ENCODE measurements around the gene POM121L12. TPM values are rescaled to one million over a fixed set of nuclear protein-coding genes. Genes with fewer than 3 reads are reported as not detected.

POM121L12 gene
- total RNA-seq = not detected

DNA sequence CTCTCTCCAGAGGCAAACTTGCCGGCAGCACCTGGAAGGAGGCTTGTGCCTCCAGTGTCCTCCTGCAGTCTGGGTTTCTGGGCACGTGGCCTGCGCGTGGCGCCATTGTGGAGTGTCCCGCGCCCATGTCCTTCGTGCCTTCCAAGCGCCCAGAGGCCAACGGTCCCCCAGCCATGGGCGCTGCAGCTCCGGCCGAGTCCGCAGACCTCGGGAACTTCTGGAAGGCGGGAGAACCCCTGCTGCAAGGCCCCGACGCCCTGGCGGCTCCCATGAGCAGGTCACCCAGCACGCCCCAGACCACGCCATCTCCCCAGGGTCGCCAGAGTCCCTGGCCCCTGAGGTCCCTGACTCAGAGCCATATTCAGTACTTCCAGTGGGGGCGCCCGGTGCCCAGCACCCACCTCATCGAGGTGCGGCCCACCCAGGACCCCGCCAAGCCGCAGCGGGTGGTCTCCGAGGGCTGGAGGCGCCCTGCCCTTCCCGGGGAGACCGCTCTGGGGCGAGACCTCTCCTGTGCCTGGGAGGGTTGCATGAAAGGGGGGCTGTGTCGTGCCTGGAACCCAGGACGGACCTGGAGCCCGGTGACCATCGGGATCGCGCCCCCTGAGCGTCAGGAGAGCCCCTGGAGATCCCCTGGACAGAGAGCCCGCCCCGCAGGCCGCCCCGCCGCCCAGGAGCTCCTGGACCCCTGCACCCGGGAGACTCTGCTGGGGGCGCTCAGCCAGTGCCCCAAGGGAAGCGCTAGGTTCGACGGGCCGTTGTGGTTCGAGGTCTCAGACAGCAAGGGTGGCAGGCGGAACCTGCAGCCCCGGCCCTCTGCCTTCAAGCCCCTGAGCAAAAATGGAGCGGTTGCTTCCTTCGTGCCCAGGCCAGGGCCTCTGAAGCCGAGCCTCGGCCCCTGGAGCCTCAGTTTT is at the start of gene POM121L12:
Gene POM121L12, plus strand, starts transcription at position 135 of the 914 bp plus-strand sequence. Its CDS starts 39 bp downstream, at position 174.
- H3K4me1 ChIP-seq = no peaks in the 10 kb centered on the region
- H3K27me3 ChIP-seq = no peaks in the 10 kb centered on the region
- TF ChIP-seq, protein P1, sequence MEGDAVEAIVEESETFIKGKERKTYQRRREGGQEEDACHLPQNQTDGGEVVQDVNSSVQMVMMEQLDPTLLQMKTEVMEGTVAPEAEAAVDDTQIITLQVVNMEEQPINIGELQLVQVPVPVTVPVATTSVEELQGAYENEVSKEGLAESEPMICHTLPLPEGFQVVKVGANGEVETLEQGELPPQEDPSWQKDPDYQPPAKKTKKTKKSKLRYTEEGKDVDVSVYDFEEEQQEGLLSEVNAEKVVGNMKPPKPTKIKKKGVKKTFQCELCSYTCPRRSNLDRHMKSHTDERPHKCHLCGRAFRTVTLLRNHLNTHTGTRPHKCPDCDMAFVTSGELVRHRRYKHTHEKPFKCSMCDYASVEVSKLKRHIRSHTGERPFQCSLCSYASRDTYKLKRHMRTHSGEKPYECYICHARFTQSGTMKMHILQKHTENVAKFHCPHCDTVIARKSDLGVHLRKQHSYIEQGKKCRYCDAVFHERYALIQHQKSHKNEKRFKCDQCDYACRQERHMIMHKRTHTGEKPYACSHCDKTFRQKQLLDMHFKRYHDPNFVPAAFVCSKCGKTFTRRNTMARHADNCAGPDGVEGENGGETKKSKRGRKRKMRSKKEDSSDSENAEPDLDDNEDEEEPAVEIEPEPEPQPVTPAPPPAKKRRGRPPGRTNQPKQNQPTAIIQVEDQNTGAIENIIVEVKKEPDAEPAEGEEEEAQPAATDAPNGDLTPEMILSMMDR (IDR thresholded peaks at IDR 0.05) = no peak
- no peak for TF ChIP-seq POLR2A (IDR thresholded peaks at IDR 0.05)
- H3K27ac ChIP-seq = no peak within 1 kb of the TSS
- no peak within 1 kb of the TSS for H3K4me3 ChIP-seq
- no peak for DNase-seq
- H3K36me3 ChIP-seq = no peaks in the 10 kb centered on the region
- peaks cover 0 to 9% (median 0%) of the 10 kb centered on the region in 4 donors for H3K9me3 ChIP-seq

DNA sequence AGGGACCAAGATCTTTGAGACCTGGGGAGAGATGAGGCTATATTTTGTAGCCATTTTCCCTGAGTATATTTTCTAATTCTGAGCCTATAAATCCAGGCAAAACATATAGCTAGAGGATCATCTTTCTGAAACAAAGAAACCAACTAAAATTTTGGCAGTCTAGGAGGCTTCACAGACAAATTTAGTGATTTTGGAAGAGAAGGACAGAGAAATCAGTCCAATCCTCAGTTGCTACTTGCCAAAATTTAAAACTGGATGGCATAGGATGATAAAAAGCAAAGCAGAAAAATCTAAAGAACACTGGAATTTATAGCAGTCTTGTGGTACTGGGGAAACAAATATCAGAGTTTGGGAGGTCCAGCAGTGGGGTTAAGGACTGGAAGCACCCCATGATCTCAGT is 43.4 kb upstream of the POM121L12 start:
- no peaks in the 10 kb centered on the region for H3K36me3 ChIP-seq
- TF ChIP-seq, protein P1 (IDR thresholded peaks at IDR 0.05) = no peak
- no peak for TF ChIP-seq POLR2A (IDR thresholded peaks at IDR 0.05)
- DNase-seq = no peak
- no peaks in the 10 kb centered on the region for H3K27me3 ChIP-seq
- no peak overlapping the region for H3K27ac ChIP-seq
- H3K4me1 ChIP-seq = no peaks in the 10 kb centered on the region
- no peak overlapping the region for H3K4me3 ChIP-seq
- H3K9me3 ChIP-seq = no peaks in the 10 kb centered on the region

DNA sequence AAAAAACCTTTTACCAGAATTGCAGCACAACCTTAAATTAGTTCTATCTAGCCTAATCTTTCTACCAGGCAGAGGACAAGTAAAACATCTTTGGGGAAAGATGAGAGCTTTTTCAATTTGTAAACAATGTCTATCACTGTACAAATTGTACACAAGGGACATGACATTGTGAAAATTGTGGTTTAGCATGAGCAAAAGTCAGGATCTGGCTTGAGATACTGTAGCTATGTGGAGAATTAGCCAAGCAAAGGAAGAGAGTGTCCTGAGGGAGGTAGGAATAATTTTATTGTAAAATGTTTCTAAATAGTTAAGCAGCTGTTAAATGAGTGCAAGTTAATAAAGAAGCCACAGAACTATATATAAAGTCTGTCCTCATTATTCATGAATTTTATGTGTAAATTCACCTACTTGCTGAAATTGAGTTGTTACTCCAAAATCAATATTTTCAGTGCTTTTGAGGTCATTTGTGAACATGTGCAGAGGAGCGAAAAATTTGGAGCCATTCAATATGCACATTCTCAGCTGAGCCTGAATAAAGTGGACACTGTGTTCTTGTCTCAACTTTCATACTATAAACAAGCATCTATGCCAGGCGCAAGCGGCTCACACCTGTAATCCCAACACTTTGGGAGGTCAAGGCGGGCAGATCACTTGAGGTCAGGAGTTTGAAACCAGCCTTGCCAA is 42.8 kb upstream of the POM121L12 start:
- TF ChIP-seq POLR2A (IDR thresholded peaks at IDR 0.05) = no peak
- TF ChIP-seq, protein P1 (IDR thresholded peaks at IDR 0.05) = no peak
- no peak overlapping the region for H3K27ac ChIP-seq

DNA sequence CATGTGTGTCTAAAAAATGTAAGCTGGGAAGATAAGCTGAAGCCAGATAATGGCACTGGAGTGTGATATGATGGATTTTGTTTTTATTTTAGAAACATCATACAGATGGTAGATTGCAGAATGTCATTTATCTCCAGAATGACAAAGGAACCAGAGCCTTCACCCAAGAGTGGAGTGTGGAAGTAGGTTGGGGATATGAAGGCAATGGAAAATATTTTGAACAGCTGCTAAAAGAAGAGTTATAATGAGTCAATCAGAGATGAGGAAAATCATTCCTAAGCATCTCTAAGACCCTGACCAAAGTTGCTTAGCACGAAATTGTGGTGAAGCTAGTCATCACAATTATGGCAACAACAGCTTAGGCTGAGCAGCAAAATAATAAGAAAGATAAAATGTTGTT is 39.8 kb upstream of the POM121L12 start:
- no peak for TF ChIP-seq POLR2A (IDR thresholded peaks at IDR 0.05)
- TF ChIP-seq, protein P1 (IDR thresholded peaks at IDR 0.05) = no peak
- Histone ChIP-seq H3K4me1 (no peaks in the 10 kb centered on the region), H3K27me3 (no peaks in the 10 kb centered on the region), H3K4me3 (no peak overlapping the region), H3K27ac (no peak overlapping the region), H3K36me3 (no peaks in the 10 kb centered on the region), H3K9me3 (no peaks in the 10 kb centered on the region)
- no peak for DNase-seq

More for the DNA sequence above, 42.8 kb upstream of the POM121L12 start:
- no peaks in the 10 kb centered on the region for H3K4me1 ChIP-seq
- H3K36me3 ChIP-seq = no peaks in the 10 kb centered on the region
- no peaks in the 10 kb centered on the region for H3K9me3 ChIP-seq
- H3K4me3 ChIP-seq = no peak overlapping the region
- H3K27me3 ChIP-seq = no peaks in the 10 kb centered on the region
- no peak for DNase-seq

DNA sequence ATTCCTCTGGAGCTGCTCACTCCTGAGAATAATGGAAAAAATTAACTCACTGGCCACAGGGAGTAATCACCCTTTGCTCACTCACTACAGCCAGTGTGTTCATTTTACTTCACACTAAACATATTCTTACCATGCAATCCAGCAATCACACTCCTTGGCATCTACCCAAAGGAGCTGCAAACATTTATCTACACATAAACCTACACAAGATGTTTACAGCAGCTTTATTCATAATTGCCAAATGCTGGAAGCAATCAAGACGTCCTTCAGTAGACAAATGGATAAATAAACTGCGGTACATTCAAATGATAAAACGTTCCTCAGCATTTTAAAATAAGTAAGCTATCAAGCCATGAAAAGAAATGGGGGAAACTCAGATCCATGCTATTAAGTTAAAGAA is 34.2 kb upstream of the POM121L12 start:
- no peaks in the 10 kb centered on the region for H3K36me3 ChIP-seq
- no peak overlapping the region for H3K27ac ChIP-seq
- TF ChIP-seq, protein P1 (IDR thresholded peaks at IDR 0.05) = no peak
- no peak for TF ChIP-seq POLR2A (IDR thresholded peaks at IDR 0.05)
- no peak for DNase-seq
- no peaks in the 10 kb centered on the region for H3K4me1 ChIP-seq
- no peak overlapping the region for H3K4me3 ChIP-seq
- no peaks in the 10 kb centered on the region for H3K27me3 ChIP-seq
- no peaks in the 10 kb centered on the region for H3K9me3 ChIP-seq
